Measurements from ENCODE around the gene DLL1.

DNA sequence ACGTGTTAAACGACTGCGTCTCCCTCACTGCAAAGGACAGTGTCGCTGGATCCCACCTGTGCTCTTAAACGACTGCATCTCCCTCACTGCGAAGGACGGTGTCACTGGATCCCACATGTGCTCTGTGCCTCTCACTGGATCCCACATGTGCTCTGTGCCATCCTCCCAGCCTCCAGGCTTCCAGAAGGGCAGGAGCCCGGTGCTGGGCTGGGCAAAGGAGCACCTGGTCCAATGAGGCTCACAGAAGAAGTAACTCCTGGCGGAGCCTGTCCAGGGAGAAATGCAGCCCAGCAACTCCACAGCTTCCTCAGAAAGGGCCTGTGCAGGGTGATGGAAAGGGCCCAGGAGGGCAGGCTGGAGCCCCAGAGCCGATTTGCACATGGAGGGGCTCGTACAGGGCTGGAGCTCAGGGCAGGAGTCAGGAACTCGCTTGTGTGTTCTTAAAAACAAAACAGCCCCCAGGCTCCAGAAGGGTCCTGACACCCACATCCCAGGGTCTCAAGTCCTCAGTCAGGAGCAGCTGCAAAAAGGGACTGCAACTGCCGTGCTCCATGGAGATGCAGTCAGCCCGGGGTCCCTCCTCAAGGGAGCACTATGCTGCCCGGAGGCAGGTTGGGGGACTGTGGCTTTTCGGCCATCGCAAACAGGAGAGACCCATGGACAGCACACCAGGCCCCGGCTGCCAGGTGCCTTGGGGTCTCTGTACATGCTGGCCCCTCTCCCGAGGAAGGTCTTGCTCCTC lies 52.7 kb downstream of the DLL1 start:
- TF ChIP-seq EP300 (IDR thresholded peaks at IDR 0.05) (no peak), POLR2AphosphoS5 (IDR thresholded peaks at IDR 0.05) (no peak)

All from sigmoid colon (tissue), 4 donors.